HepG2 (cell line): ENCODE results near the gene TXNDC12. TPM values are rescaled to one million over a fixed set of nuclear protein-coding genes. Genes with fewer than 3 reads are reported as not detected.

Experiments
- AKAP8 ChIP-seq: sonication (generic); formaldehyde crosslinking; IDR thresholded peaks from 2 replicates; pipeline ENCODE4 v1.5.1; 2020; ENCODE audit warnings: mild to moderate bottlenecking, missing genetic modification reagents
- GATAD2A ChIP-seq: IDR thresholded peaks from 2 replicates; pipeline ENCODE4 v1.6.1; 2016
- HOXA9 ChIP-seq: sonication (generic); formaldehyde crosslinking; IDR thresholded peaks from 2 replicates; pipeline ENCODE4 v1.8.1; 2022; ENCODE audit warnings: missing genetic modification reagents, mild to moderate bottlenecking, moderate library complexity, borderline replicate concordance
- KLF13 ChIP-seq: sonication (generic); formaldehyde crosslinking; IDR thresholded peaks from 2 replicates; pipeline ENCODE4 v1.4.0; 2020; ENCODE audit warnings: mild to moderate bottlenecking, missing genetic modification reagents
- MAX ChIP-seq: IDR thresholded peaks from 2 replicates; pipeline ENCODE4 v1.6.1; 2012; ENCODE audit warnings: inconsistent platforms
- NCOR1 ChIP-seq: fragments of 200-600 bp; sonication (generic); IDR thresholded peaks from 2 replicates; pipeline ENCODE4 v1.7.0; 2017; ENCODE audit warnings: antibody characterized with exemption, low read length, borderline replicate concordance
- NKX3-1 ChIP-seq: sonication (generic); formaldehyde crosslinking; IDR thresholded peaks from 2 replicates; pipeline ENCODE4 v1.5.0; 2020; ENCODE audit warnings: missing genetic modification reagents
- PCBP1 ChIP-seq: fragments of 200-400 bp; formaldehyde crosslinking; IDR thresholded peaks from 2 replicates; pipeline ENCODE4 v1.6.1; 2017; ENCODE audit warnings: mild to moderate bottlenecking, low read depth, low read length, borderline replicate concordance
- PHB2 ChIP-seq: fragments of 450-650 bp; IDR thresholded peaks from 2 replicates; pipeline ENCODE4 v1.6.1; 2018; ENCODE audit not compliant: partially characterized antibody
- SALL2 ChIP-seq: sonication (generic); formaldehyde crosslinking; IDR thresholded peaks from 2 replicates; pipeline ENCODE4 v1.8.1; 2023; ENCODE audit warnings: mild to moderate bottlenecking, missing genetic modification reagents, inconsistent platforms
- SMAD9 ChIP-seq: sonication (generic); formaldehyde crosslinking; IDR thresholded peaks from 2 replicates; pipeline ENCODE4 v1.5.1; 2020; ENCODE audit warnings: mild to moderate bottlenecking, missing genetic modification reagents
- ZBTB14 ChIP-seq: sonication (generic); formaldehyde crosslinking; IDR thresholded peaks from 2 replicates; pipeline ENCODE4 v1.4.0; 2020; ENCODE audit warnings: missing genetic modification reagents
- ZFP37 ChIP-seq: sonication (generic); formaldehyde crosslinking; IDR thresholded peaks from 2 replicates; pipeline ENCODE4 v1.4.0; 2020; ENCODE audit warnings: missing genetic modification reagents, borderline replicate concordance
- ZNF232 ChIP-seq: sonication (generic); formaldehyde crosslinking; IDR thresholded peaks from 2 replicates; pipeline ENCODE4 v1.4.0; 2020; ENCODE audit warnings: missing genetic modification reagents, borderline replicate concordance
- ZNF543 ChIP-seq: sonication (generic); formaldehyde crosslinking; IDR thresholded peaks from 2 replicates; pipeline ENCODE4 v1.4.0; 2020; ENCODE audit warnings: mild to moderate bottlenecking, missing genetic modification reagents
- ZNF607 ChIP-seq: sonication (generic); formaldehyde crosslinking; IDR thresholded peaks from 2 replicates; pipeline ENCODE4 v1.5.1; 2020; ENCODE audit warnings: missing genetic modification reagents, mild to moderate bottlenecking, borderline replicate concordance
- ZNF75D ChIP-seq: sonication (generic); formaldehyde crosslinking; IDR thresholded peaks from 2 replicates; pipeline ENCODE4 v1.8.1; 2023; ENCODE audit warnings: missing genetic modification reagents, mild to moderate bottlenecking, borderline replicate concordance
- ZNF792 ChIP-seq: IDR thresholded peaks from 2 replicates; pipeline ENCODE4 v1.6.1; 2016
- ZNF83 ChIP-seq: sonication (generic); formaldehyde crosslinking; IDR thresholded peaks from 2 replicates; pipeline ENCODE4 v1.4.0; 2020; ENCODE audit warnings: missing genetic modification reagents, mild to moderate bottlenecking, borderline replicate concordance
- polyA plus RNA-seq, 8 experiments: library from polyadenylated mRNA; depleted of rRNA in 3 of 8; stranded (reverse) in 7 of 8; unstranded in 1 of 8; fragments of >200 nt; fragmentation: Illumina TruSeq in 4 of 8; extraction: Trizol in 4 of 8; gene quantifications; 2 replicates each; pipeline versions ENCODE4 v1.2.1 to v1.2.3, GENCODE V29; 2011 to 2016; ENCODE audit warnings: low read depth in 4 of 8, missing spikeins in 1 of 8, mixed read lengths in 1 of 8; ENCODE audit not compliant: insufficient read depth in 1 of 8
- total RNA-seq, 5 experiments: library from RNA; depleted of rRNA; stranded (reverse); fragments of >200 nt; fragmentation: Illumina TruSeq; extraction: Trizol; gene quantifications; 2 replicates each; pipeline ENCODE4 v1.2.3, GENCODE V29; 2016; ENCODE audit warnings: low read depth in 1 of 5
- TF ChIP-seq, protein P1 (sequence below): sonication (generic); formaldehyde crosslinking; IDR thresholded peaks from 2 replicates; pipeline ENCODE4 v1.5.1; 2020; ENCODE audit warnings: missing genetic modification reagents, mild to moderate bottlenecking, borderline replicate concordance
- TF ChIP-seq, protein P2 (sequence below): IDR thresholded peaks from 2 replicates; pipeline ENCODE4 v1.6.1; 2016; ENCODE audit warnings: missing compliant biosample characterization, missing genetic modification reagents, borderline replicate concordance
- TF ChIP-seq, protein P3 (sequence below): sonication (generic); formaldehyde crosslinking; IDR thresholded peaks from 2 replicates; pipeline ENCODE4 v1.4.0; 2020; ENCODE audit warnings: missing genetic modification reagents, borderline replicate concordance
- TF ChIP-seq, protein P4 (sequence below): sonication (generic); formaldehyde crosslinking; IDR thresholded peaks from 2 replicates; pipeline ENCODE4 v1.5.0; 2020; ENCODE audit warnings: missing genetic modification reagents

TXNDC12 gene
- total and polyA plus RNA-seq, 2 of the 13 experiments (the other 11 are each of a cell fraction or from before 2014, with no cell fraction given): 65.6 to 67.2 TPM

DNA sequence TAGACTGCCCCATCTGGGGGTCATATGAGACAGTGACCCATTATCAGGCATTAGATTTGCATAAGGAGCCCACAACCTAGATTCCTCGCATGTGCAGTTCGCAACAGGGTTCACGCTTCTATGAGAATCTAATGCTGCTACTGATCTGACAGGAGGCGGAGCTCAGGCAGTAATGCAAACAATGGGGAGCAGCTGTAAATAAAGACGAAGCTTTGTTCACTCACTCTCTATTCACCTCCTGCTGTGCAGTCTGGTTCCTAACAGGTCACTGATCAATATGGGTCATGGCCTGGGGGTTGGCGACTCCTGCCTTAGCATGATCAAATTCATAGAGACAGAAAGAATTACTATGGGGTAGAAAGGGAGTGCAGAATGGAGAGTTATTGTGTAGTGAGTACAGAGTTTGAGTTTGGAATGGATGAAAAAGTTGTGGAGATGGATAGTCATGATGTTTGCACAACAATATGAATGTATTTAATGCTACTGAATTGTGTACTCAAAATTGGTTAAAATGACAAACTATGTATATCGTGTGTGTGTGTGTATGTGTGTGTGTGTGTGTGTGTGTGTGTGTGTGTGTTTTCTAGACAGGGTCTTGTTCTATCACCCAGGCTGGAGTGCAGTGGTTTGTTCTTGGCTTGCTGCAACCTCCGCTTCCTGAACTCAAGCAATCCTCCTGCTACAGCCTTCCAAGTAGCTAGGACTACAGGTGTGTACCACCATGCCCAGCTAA is 43.3 kb upstream of the TXNDC12 start (continued):
- TF ChIP-seq ZNF607: no peak
- TF ChIP-seq SALL2 (CRISPR knock-in tag): no peak
- TF ChIP-seq, protein P1, sequence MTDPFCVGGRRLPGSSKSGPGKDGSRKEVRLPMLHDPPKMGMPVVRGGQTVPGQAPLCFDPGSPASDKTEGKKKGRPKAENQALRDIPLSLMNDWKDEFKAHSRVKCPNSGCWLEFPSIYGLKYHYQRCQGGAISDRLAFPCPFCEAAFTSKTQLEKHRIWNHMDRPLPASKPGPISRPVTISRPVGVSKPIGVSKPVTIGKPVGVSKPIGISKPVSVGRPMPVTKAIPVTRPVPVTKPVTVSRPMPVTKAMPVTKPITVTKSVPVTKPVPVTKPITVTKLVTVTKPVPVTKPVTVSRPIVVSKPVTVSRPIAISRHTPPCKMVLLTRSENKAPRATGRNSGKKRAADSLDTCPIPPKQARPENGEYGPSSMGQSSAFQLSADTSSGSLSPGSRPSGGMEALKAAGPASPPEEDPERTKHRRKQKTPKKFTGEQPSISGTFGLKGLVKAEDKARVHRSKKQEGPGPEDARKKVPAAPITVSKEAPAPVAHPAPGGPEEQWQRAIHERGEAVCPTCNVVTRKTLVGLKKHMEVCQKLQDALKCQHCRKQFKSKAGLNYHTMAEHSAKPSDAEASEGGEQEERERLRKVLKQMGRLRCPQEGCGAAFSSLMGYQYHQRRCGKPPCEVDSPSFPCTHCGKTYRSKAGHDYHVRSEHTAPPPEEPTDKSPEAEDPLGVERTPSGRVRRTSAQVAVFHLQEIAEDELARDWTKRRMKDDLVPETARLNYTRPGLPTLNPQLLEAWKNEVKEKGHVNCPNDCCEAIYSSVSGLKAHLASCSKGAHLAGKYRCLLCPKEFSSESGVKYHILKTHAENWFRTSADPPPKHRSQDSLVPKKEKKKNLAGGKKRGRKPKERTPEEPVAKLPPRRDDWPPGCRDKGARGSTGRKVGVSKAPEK (CRISPR knock-in tag): no peak
- TF ChIP-seq, protein P2, sequence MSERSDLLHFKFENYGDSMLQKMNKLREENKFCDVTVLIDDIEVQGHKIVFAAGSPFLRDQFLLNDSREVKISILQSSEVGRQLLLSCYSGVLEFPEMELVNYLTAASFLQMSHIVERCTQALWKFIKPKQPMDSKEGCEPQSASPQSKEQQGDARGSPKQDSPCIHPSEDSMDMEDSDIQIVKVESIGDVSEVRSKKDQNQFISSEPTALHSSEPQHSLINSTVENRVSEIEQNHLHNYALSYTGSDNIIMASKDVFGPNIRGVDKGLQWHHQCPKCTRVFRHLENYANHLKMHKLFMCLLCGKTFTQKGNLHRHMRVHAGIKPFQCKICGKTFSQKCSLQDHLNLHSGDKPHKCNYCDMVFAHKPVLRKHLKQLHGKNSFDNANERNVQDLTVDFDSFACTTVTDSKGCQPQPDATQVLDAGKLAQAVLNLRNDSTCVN (CRISPR knock-in tag): no peak
- TF ChIP-seq ZNF83 (CRISPR knock-in tag): no peak
- TF ChIP-seq GATAD2A (CRISPR knock-in tag): peak; percentile 92
- peak; percentile 39; the same call in 1 of the 2 replicates for TF ChIP-seq AKAP8 (CRISPR knock-in tag)
- TF ChIP-seq, protein P3, sequence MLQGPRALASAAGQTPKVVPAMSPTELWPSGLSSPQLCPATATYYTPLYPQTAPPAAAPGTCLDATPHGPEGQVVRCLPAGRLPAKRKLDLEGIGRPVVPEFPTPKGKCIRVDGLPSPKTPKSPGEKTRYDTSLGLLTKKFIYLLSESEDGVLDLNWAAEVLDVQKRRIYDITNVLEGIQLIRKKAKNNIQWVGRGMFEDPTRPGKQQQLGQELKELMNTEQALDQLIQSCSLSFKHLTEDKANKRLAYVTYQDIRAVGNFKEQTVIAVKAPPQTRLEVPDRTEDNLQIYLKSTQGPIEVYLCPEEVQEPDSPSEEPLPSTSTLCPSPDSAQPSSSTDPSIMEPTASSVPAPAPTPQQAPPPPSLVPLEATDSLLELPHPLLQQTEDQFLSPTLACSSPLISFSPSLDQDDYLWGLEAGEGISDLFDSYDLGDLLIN (CRISPR knock-in tag): no peak
- peak; percentile 51; the same call in 1 of the 2 replicates for TF ChIP-seq ZNF792 (CRISPR knock-in tag)
- no peak for TF ChIP-seq KLF13 (CRISPR knock-in tag)
- TF ChIP-seq PCBP1: no peak
- no peak for TF ChIP-seq NKX3-1 (CRISPR knock-in tag)
- no peak for TF ChIP-seq ZNF232
- TF ChIP-seq MAX: peak; percentile 32; the same call in 1 of the 2 replicates
- TF ChIP-seq SMAD9 (CRISPR knock-in tag): no peak
- TF ChIP-seq ZNF75D (CRISPR knock-in tag): no peak
- no peak for TF ChIP-seq ZFP37 (CRISPR knock-in tag)
- TF ChIP-seq PHB2: no peak
- TF ChIP-seq, protein P4, sequence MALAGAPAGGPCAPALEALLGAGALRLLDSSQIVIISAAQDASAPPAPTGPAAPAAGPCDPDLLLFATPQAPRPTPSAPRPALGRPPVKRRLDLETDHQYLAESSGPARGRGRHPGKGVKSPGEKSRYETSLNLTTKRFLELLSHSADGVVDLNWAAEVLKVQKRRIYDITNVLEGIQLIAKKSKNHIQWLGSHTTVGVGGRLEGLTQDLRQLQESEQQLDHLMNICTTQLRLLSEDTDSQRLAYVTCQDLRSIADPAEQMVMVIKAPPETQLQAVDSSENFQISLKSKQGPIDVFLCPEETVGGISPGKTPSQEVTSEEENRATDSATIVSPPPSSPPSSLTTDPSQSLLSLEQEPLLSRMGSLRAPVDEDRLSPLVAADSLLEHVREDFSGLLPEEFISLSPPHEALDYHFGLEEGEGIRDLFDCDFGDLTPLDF (CRISPR knock-in tag): no peak
- no peak for TF ChIP-seq ZBTB14
- no peak for TF ChIP-seq ZNF543 (CRISPR knock-in tag)
- no peak for TF ChIP-seq HOXA9 (CRISPR knock-in tag)
- TF ChIP-seq NCOR1: peak; percentile 76; the same call in 1 of the 2 replicates
